ENCODE results near the gene STRA6.
A peak's percentile ranks its signal among the peaks of the same experiment; 100 is the strongest.

The STRA6 gene

GRCh38 chr15:74130849-74131627 lies 71.5 kb downstream of the STRA6 start:
- DNase-seq: no peak

- DNase-seq: no peak
Measured at GRCh38 chr15:74130155-74130848, 72.3 kb downstream of the STRA6 start, which contains the start of gene ISLR2. Gene ISLR2 (plus strand): TSS chr15:74130586. CDS start chr15:74132755, 2,169 bp downstream.

- DNase-seq: peak in 1 of 2 experiments; percentile 5
Measured at GRCh38 chr15:74129586-74130154, 72.9 kb downstream of the STRA6 start.
